GM12878 (cell line): Measurements from ENCODE around the gene KIFC1. TPM values are rescaled to one million over a fixed set of nuclear protein-coding genes. Genes with fewer than 3 reads are reported as not detected.

ENCODE experiments used
- ATF7 ChIP-seq: fragments of 450-650 bp; IDR thresholded peaks from 2 replicates; pipeline ENCODE4 v1.6.1; 2016; ENCODE audit warnings: low read depth, mild to moderate bottlenecking
- BCL11A ChIP-seq: IDR thresholded peaks from 2 replicates; pipeline ENCODE4 v1.6.1; 2011; ENCODE audit warnings: low read depth, low read length
- CUX1 ChIP-seq: IDR thresholded peaks from 2 replicates; pipeline ENCODE4 v1.6.1; 2012; ENCODE audit warnings: improper control_type of control experiment, low read depth, low read length; ENCODE audit not compliant: insufficient replicate concordance
- E2F4 ChIP-seq: IDR thresholded peaks from 2 replicates; pipeline ENCODE4 v1.6.1; 2012; ENCODE audit warnings: low read depth, low read length, improper control_type of control experiment
- GABPA ChIP-seq: IDR thresholded peaks from 2 replicates; pipeline ENCODE4 v1.6.1; 2014; ENCODE audit warnings: antibody characterized with exemption, low read depth, mild to moderate bottlenecking, inconsistent platforms
- JUNB ChIP-seq: IDR thresholded peaks from 2 replicates; pipeline ENCODE4 v1.6.1; 2016; ENCODE audit warnings: antibody characterized with exemption, mild to moderate bottlenecking
- MTA2 ChIP-seq: fragments of 450-650 bp; IDR thresholded peaks from 2 replicates; pipeline ENCODE4 v1.6.1; 2016; ENCODE audit warnings: low read depth, mild to moderate bottlenecking, moderate library complexity
- RCOR1 ChIP-seq: conservative IDR thresholded peaks from 2 replicates; pipeline ENCODE4 v1.6.1; 2012; ENCODE audit warnings: low read depth, low read length, improper control_type of control experiment
- SIX5 ChIP-seq: IDR thresholded peaks from 2 replicates; pipeline ENCODE4 v1.6.1; 2011; ENCODE audit warnings: mild to moderate bottlenecking, low read depth, low read length, moderate library complexity; ENCODE audit not compliant: severe bottlenecking
- SRF ChIP-seq, 2 experiments: IDR thresholded peaks; 2 replicates each; pipeline ENCODE4 v1.6.1; 2011; ENCODE audit warnings: low read depth in 2 of 2, low read length in 2 of 2, mild to moderate bottlenecking in 1 of 2, moderate library complexity in 1 of 2
- TCF12 ChIP-seq: IDR thresholded peaks from 2 replicates; pipeline ENCODE4 v1.6.1; 2011; ENCODE audit warnings: low read depth, mild to moderate bottlenecking, low read length
- TCF7 ChIP-seq: IDR thresholded peaks from 2 replicates; pipeline ENCODE4 v1.6.1; 2014; ENCODE audit warnings: antibody characterized with exemption, borderline replicate concordance
- WRNIP1 ChIP-seq: IDR thresholded peaks from 2 replicates; pipeline ENCODE4 v1.6.1; 2011; ENCODE audit warnings: low read depth, low read length, improper control_type of control experiment, borderline replicate concordance
- ZBED1 ChIP-seq: IDR thresholded peaks from 2 replicates; pipeline ENCODE4 v1.6.1; 2016; ENCODE audit warnings: borderline replicate concordance
- ZBTB4 ChIP-seq: fragments of 450-650 bp; formaldehyde crosslinking; IDR thresholded peaks from 2 replicates; pipeline ENCODE4 v1.4.0; 2022; ENCODE audit warnings: mild to moderate bottlenecking, moderate library complexity
- ZNF217 ChIP-seq: fragments of 450-650 bp; IDR thresholded peaks from 2 replicates; pipeline ENCODE4 v1.6.1; 2017; ENCODE audit warnings: antibody characterized with exemption, mild to moderate bottlenecking
- ZNF592 ChIP-seq: fragments of 450-650 bp; IDR thresholded peaks from 2 replicates; pipeline ENCODE4 v1.6.1; 2017; ENCODE audit warnings: mild to moderate bottlenecking, moderate library complexity
- polyA plus RNA-seq, 11 experiments: library from polyadenylated mRNA; depleted of rRNA in 4 of 11; unstranded in 6 of 11; stranded (reverse) in 5 of 11; fragments of >200 nt; fragmentation: Nextera tagmentation in 4 of 11; fragmentation: Illumina TruSeq in 1 of 11; extraction: Ambion mirVana in 4 of 11; extraction: Trizol in 1 of 11; gene quantifications; 1 replicate in 1 of 11; 2 replicates in 10 of 11; pipeline versions ENCODE4 v1.2.1 to v1.2.3, GENCODE V29; 2011 to 2016; ENCODE audit warnings: inconsistent platforms in 2 of 11, missing spikeins in 2 of 11, low read depth in 1 of 11
- total RNA-seq, 4 experiments: library from RNA; depleted of rRNA in 3 of 4; stranded (reverse); fragments of >200 nt in 3 of 4; fragmentation: Illumina TruSeq in 1 of 4; extraction: Trizol in 1 of 4; gene quantifications; 2 replicates each; pipeline versions ENCODE4 v1.2.1 to v1.2.3, GENCODE V29; 2013 to 2021

Gene KIFC1
- total and polyA plus RNA-seq, 10 of the 15 experiments (the other 5 are each of a cell fraction or from before 2014, with no cell fraction given), result 1.8 to 87.4 (median 54.4) TPM

GRCh38 chr6:33416386-33417127 lies 24.9 kb downstream of the KIFC1 start (continued):
- no peak for TF ChIP-seq CUX1
- 0 out of 2 replicates have a peak, but pooled peaks have one; percentile 32 for TF ChIP-seq ATF7
- TF ChIP-seq SRF (IDR thresholded peaks at IDR 0.05; ENCODE audit: low read depth in 2 of 2, low read length in 2 of 2), result no peak
- TF ChIP-seq E2F4, result no peak
- TF ChIP-seq JUNB, result peak; percentile 94
- no peak for TF ChIP-seq ZNF217
- no peak for TF ChIP-seq MTA2
- no peak for TF ChIP-seq SIX5
- no peak for TF ChIP-seq RCOR1
- TF ChIP-seq GABPA, result no peak
- TF ChIP-seq ZNF592, result no peak
- no peak for TF ChIP-seq WRNIP1
- TF ChIP-seq ZBED1, result peak; percentile 75; the same call in 1 of the 2 replicates
- no peak for TF ChIP-seq BCL11A
- TF ChIP-seq TCF12, result no peak
- TF ChIP-seq TCF7, result no peak
- TF ChIP-seq ZBTB4 (CRISPR knock-in tag), result no peak
